Esophagus squamous epithelium (tissue), 4 donors: Measurements from ENCODE around the gene YEATS2.

Experiments used
- POLR2A ChIP-seq, 4 donors: fragments of 450-650 bp; IDR thresholded peaks; one replicate each; pipeline ENCODE4 v1.6.1; 2017; ENCODE audit warnings: antibody characterized with exemption in 4 of 4, mild to moderate bottlenecking in 4 of 4, moderate library complexity in 3 of 4
- TF ChIP-seq, protein P1 (sequence below), 6 experiments: fragments of 450-650 bp in 4 of 6; fragments of 200-600 bp in 2 of 6; sonication (generic) in 2 of 6; IDR thresholded peaks; one replicate each; pipeline ENCODE4 v1.5.1; 2016 to 2019; ENCODE audit warnings: antibody characterized with exemption in 6 of 6, mild to moderate bottlenecking in 4 of 6, moderate library complexity in 4 of 6

- TF ChIP-seq, protein P1, sequence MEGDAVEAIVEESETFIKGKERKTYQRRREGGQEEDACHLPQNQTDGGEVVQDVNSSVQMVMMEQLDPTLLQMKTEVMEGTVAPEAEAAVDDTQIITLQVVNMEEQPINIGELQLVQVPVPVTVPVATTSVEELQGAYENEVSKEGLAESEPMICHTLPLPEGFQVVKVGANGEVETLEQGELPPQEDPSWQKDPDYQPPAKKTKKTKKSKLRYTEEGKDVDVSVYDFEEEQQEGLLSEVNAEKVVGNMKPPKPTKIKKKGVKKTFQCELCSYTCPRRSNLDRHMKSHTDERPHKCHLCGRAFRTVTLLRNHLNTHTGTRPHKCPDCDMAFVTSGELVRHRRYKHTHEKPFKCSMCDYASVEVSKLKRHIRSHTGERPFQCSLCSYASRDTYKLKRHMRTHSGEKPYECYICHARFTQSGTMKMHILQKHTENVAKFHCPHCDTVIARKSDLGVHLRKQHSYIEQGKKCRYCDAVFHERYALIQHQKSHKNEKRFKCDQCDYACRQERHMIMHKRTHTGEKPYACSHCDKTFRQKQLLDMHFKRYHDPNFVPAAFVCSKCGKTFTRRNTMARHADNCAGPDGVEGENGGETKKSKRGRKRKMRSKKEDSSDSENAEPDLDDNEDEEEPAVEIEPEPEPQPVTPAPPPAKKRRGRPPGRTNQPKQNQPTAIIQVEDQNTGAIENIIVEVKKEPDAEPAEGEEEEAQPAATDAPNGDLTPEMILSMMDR (IDR thresholded peaks at IDR 0.05) = no peak
- TF ChIP-seq POLR2A (IDR thresholded peaks at IDR 0.05) = no peak
Observed at GRCh38 chr3:183728204-183728603, 30.6 kb downstream of the YEATS2 start.
